Measurements from ENCODE around the gene MOGAT3. TPM values are rescaled to one million over a fixed set of nuclear protein-coding genes. Genes with fewer than 3 reads are reported as not detected.

Gene MOGAT3
- total and polyA plus RNA-seq, 8 donors, result not detected

DNA sequence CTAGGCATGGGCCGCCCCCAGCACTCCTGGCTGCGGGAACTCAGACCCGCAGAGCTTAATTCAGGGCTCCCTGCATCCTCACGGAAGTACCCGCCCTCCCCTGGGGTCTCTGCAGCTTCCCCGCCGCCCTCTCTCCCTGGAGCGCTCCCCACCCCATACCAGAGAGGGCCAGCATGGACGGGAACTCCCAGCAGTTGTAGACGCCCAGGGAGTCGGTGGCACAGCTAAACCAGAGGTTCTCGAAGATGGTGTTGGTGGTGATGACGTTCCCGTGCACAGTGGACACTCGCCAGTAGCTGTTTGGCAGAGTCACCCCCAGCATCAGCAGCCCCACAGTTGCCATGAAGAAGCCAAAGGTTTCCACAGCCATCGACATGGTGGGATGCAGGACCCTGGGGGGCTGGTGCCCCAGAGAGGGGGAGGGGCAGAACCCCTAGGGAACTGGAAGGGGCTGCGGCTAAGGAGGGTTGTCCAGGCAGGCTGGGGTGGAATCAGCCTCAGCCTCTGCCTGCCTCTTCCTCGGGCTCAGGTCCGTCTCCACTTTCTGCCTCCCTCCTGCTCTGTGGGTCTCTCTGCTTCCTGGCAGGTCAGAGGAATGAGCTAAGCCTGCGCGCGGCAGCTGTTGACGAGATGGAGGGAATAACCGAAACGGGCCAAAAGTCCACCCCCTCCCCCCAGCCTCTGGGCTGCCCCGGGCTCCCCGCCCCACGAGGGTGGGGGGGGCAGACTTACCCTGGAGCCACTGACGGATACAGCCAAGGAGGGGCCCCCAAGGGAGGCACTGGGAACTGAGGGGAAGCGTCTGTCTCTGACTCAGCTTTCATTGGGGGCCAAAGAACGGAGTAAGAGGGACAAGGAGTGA lies 36.6 kb upstream of the MOGAT3 start, which contains the start of gene CLDN15:
CLDN15 (minus strand) TSS at position 597 of the 862 bp plus-strand sequence; CDS start at position 376, 221 bp downstream.
- FAIRE-seq (no peak), ATAC-seq (peak in 3 of 4 donors; percentile 16 to 31 (median 17)), DNase-seq (peak in 2 of 6 donors; percentile 52 to 69)
- no peaks in the 10 kb centered on the region for H3K4me1 ChIP-seq
- no peak within 1 kb of the TSS for H3K4me3 ChIP-seq
- H3K27me3 ChIP-seq, result no peaks in the 10 kb centered on the region
- intact Hi-C loops (cut with DNase I), result no loop called here
- 76 to 78% methylated on average over 29 to 31 of the region's 31 CpGs for WGBS, 2 donors
- TF ChIP-seq, protein P1, sequence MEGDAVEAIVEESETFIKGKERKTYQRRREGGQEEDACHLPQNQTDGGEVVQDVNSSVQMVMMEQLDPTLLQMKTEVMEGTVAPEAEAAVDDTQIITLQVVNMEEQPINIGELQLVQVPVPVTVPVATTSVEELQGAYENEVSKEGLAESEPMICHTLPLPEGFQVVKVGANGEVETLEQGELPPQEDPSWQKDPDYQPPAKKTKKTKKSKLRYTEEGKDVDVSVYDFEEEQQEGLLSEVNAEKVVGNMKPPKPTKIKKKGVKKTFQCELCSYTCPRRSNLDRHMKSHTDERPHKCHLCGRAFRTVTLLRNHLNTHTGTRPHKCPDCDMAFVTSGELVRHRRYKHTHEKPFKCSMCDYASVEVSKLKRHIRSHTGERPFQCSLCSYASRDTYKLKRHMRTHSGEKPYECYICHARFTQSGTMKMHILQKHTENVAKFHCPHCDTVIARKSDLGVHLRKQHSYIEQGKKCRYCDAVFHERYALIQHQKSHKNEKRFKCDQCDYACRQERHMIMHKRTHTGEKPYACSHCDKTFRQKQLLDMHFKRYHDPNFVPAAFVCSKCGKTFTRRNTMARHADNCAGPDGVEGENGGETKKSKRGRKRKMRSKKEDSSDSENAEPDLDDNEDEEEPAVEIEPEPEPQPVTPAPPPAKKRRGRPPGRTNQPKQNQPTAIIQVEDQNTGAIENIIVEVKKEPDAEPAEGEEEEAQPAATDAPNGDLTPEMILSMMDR (IDR thresholded peaks at IDR 0.05), result no peak
- H3K36me3 ChIP-seq, result peaks cover 0 to 8% (median 0%) of the 10 kb centered on the region in 3 donors
- H3K27ac ChIP-seq, result peak within 1 kb of the TSS; percentile 58 to 74 (median 60)
- H3K9me3 ChIP-seq, result no peaks in the 10 kb centered on the region

DNA sequence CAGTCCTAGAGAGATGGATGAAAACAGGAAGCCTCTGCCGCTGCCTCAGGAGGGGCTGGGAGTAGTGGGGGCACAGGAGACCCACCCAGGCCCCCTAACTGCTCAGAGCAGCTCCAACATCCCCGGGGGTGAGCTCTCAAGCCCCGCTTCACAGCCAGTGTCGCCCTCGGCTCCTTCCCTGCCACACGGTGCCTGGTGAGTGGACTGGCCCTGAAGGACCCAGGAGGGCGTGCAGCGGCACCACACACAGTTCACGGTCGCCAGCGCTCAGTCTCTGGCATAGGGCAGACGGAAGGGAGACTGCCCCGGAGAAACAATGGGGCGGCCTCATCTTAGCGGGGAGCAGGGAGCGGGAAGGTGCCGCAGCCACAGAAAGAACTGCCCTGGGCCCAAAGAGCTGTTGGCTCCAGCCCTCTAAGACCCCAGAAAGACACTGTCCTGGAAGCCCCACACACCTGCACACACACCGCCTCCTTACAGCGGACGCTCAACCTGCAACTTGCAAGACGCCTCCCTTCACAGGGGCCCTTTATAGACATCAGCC lies 35.5 kb upstream of the MOGAT3 start:
- TF ChIP-seq, protein P1 (IDR thresholded peaks at IDR 0.05), result no peak
- WGBS, 2 donors, result 87 to 88% methylated on average over 21 of the region's 21 CpGs
- FAIRE-seq, result no peak
- no peak for ATAC-seq
- H3K9me3 ChIP-seq, result no peaks in the 10 kb centered on the region
- peaks cover 0 to 8% (median 0%) of the 10 kb centered on the region in 3 donors for H3K36me3 ChIP-seq
- peak in 1 of 6 donors; percentile 67 for DNase-seq
- H3K4me1 ChIP-seq, result peaks cover 0 to 4% (median 2%) of the 10 kb centered on the region in 3 donors
- H3K4me3 ChIP-seq, result no peak overlapping the region
- no peaks in the 10 kb centered on the region for H3K27me3 ChIP-seq
- H3K27ac ChIP-seq, result no peak overlapping the region
- intact Hi-C loops (cut with DNase I), result no loop called here

DNA sequence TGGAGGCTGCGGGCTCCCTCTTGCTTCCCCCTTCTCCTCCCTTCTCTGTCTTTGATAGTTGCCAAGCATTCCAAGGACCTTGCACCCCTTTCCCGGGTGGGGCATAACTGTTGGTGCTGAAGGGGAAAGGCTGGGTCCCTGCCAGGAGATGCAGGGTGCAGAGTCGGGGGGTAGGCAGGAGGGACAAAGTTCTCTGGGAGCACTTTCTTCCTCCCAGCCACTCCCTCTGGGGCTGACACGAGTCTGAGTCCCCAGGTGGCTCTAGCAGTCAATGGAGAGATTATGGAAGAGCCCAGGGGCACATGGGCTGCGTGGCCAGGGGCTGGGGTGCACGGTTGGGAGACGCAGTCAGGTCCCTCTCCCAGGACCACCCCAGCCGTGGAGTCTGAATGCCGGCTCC lies 34.7 kb upstream of the MOGAT3 start:
- DNase-seq, result no peak
- no peak for FAIRE-seq
- no peak overlapping the region for H3K27ac ChIP-seq
- 75 to 84% methylated on average over 9 of the region's 9 CpGs for WGBS, 2 donors
- H3K27me3 ChIP-seq, result no peaks in the 10 kb centered on the region
- no peak for ATAC-seq
- peaks cover 0 to 4% (median 2%) of the 10 kb centered on the region in 3 donors for H3K4me1 ChIP-seq
- no peaks in the 10 kb centered on the region for H3K9me3 ChIP-seq
- intact Hi-C loops (cut with DNase I), result no loop called here
- no peak overlapping the region for H3K4me3 ChIP-seq
- TF ChIP-seq, protein P1 (IDR thresholded peaks at IDR 0.05), result no peak
- peaks cover 0 to 8% (median 0%) of the 10 kb centered on the region in 3 donors for H3K36me3 ChIP-seq

DNA sequence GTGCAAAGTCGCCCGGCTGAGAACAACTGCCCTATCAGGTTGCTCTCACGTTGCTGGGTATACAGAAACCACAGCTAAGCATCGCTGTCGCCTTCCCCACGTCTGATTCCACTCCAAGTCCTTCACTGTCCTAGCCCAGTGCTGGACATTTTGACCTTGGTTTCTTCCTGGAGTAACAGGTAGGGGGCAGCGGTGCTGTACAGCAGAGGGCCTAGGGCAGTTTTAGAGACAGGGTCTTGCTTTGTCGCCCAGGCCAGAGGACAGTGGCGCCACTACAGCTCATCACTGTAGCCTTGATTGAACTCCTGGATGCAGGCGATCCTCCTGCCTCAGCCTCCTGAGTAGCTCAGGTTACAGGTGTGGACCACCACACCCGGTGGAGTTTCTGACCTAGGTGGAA lies 34.2 kb upstream of the MOGAT3 start:
- H3K36me3 ChIP-seq, result peaks cover 0 to 8% (median 0%) of the 10 kb centered on the region in 3 donors
- FAIRE-seq (no peak), ATAC-seq (no peak)

More for the DNA sequence above, 34.2 kb upstream of the MOGAT3 start:
- WGBS, 2 donors, result 64 to 73% methylated on average over 11 of the region's 11 CpGs
- H3K4me3 ChIP-seq, result no peak overlapping the region
- H3K27ac ChIP-seq, result no peak overlapping the region
- intact Hi-C loops (cut with DNase I), result no loop called here
- no peak for DNase-seq
- no peaks in the 10 kb centered on the region for H3K9me3 ChIP-seq
- H3K4me1 ChIP-seq, result peaks cover 0 to 4% (median 2%) of the 10 kb centered on the region in 3 donors
- TF ChIP-seq, protein P1 (IDR thresholded peaks at IDR 0.05), result no peak
- H3K27me3 ChIP-seq, result no peaks in the 10 kb centered on the region

Measured in pancreas (tissue), 10 donors.